Caco-2 (cell line): ENCODE results near the gene NFKBIA. TPM values are rescaled to one million over a fixed set of nuclear protein-coding genes. Genes with fewer than 3 reads are reported as not detected.

Experiments
- BruUV-seq: library from RNA; stranded (reverse); fragments of 400-500 nt; replicated peaks from 2 replicates; lab custom pipeline; 2021; lab: Mats Ljungman, UMichigan
- CTCF ChIA-PET: fragments of 300-600 bp; sonication (Branson Sonifier 250); formaldehyde crosslinking; loops from one replicate; lab custom pipeline; 2022; ENCODE audit warnings: antibody characterized with exemption; lab: Charles Lee
- POLR2A ChIA-PET: fragments of 300-600 bp; sonication (Branson Sonifier 250); formaldehyde crosslinking; loops from one replicate; lab custom pipeline; 2022; ENCODE audit warnings: antibody characterized with exemption; lab: Charles Lee
- DNase-seq, 2 experiments: peaks; one replicate each; pipeline versions ENCODE4 v3.0.0 to v3.0.0-alpha.2; 2020 to 2022
- H3K27me3 ChIP-seq: replicated peaks from 2 replicates; pipeline ENCODE4 v1.6.0; 2011; ENCODE audit warnings: low read length; ENCODE audit not compliant: control insufficient read depth, insufficient read depth
- H3K36me3 ChIP-seq: 2 replicates; pipeline ENCODE4 v1.5.1; 2011; ENCODE audit warnings: low read length; ENCODE audit not compliant: control insufficient read depth, insufficient read depth
- H3K4me1 ChIP-seq: fragments of 250-450 bp; sonication (Bioruptor Pico); 2 replicates; pipeline ENCODE4 v1.5.1; 2020; ENCODE audit warnings: mild to moderate bottlenecking
- H3K4me3 ChIP-seq: 2 replicates; pipeline ENCODE4 v1.5.1; 2011; ENCODE audit warnings: low read depth, mild to moderate bottlenecking, control low read depth, low read length
- H3K9me3 ChIP-seq: fragments of 250-450 bp; sonication (Bioruptor Pico); 2 replicates; pipeline ENCODE4 v1.5.1; 2020; ENCODE audit warnings: mild to moderate bottlenecking, moderate library complexity
- H3K27ac Mint-ChIP-seq: one replicate; pipeline ENCODE4 v1.8.0; 2022; ENCODE audit warnings: mixed read lengths; ENCODE audit not compliant: unreplicated experiment
- H3K27me3 Mint-ChIP-seq: one replicate; pipeline ENCODE4 v1.8.0; 2022; ENCODE audit warnings: mixed read lengths; ENCODE audit not compliant: insufficient read depth, unreplicated experiment
- H3K36me3 Mint-ChIP-seq: one replicate; pipeline ENCODE4 v1.8.0; 2022; ENCODE audit warnings: mild to moderate bottlenecking, mixed read lengths; ENCODE audit not compliant: insufficient read depth, unreplicated experiment
- H3K4me1 Mint-ChIP-seq: one replicate; pipeline ENCODE4 v1.8.0; 2022; ENCODE audit warnings: low read depth, mixed read lengths; ENCODE audit not compliant: unreplicated experiment
- H3K4me3 Mint-ChIP-seq: one replicate; pipeline ENCODE4 v1.8.0; 2022; ENCODE audit warnings: mild to moderate bottlenecking, moderate library complexity, mixed read lengths; ENCODE audit not compliant: unreplicated experiment
- H3K9me3 Mint-ChIP-seq: one replicate; pipeline ENCODE4 v1.8.0; 2022; ENCODE audit warnings: mixed read lengths; ENCODE audit not compliant: unreplicated experiment
- intact Hi-C: fragments of 100-400 bp; cut with micrococcal nuclease; formaldehyde crosslinking; loops from one replicate; pipeline ENCODE4 v1.10.0; 2022; ENCODE audit not compliant: unreplicated experiment
- total RNA-seq: library from RNA; stranded (reverse); gene quantifications from 2 replicates; pipeline ENCODE4 v1.2.3, GENCODE V29; 2022
- TF ChIP-seq, protein P1 (sequence below), 2 experiments: fragments of 200-600 bp in 1 of 2; IDR thresholded peaks; 1 replicate in 1 of 2; 2 replicates in 1 of 2; pipeline versions ENCODE4 v1.5.1 to v1.8.0; 2011 to 2022; ENCODE audit warnings: antibody characterized with exemption in 1 of 2, control low read depth in 1 of 2, inconsistent platforms in 1 of 2, low read depth in 1 of 2, low read length in 1 of 2, mild to moderate bottlenecking in 1 of 2, moderate library complexity in 1 of 2; ENCODE audit not compliant: insufficient read depth in 1 of 2, severe bottlenecking in 1 of 2, unreplicated experiment in 1 of 2

Gene NFKBIA
- total RNA-seq, 1 experiment from 2014 or later, result 33.4 TPM

DNA sequence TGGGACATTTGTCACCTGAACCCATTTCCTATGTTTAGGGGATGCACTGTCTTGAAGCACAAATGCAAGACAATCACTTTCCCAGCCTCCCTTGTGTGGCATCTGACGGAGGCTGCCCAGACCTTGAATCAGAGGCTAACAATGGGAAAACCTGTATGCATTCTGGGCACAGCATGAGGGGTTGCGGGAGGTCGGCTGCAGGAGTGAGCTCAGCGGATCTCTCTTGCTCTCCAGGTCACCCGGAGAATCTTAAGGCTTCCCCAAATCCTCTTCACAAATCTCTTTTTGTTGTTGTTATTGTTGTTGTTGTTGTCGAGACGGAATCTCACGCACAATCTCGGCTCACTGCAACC is 15.3 kb downstream of the NFKBIA start:
- no peaks in the 10 kb centered on the region for H3K27me3 Mint-ChIP-seq
- no peaks in the 10 kb centered on the region for H3K9me3 Mint-ChIP-seq
- ChIA-PET POLR2A (no interaction called here), CTCF (no interaction called here)
- H3K4me3 Mint-ChIP-seq, result no peak overlapping the region
- TF ChIP-seq, protein P1, sequence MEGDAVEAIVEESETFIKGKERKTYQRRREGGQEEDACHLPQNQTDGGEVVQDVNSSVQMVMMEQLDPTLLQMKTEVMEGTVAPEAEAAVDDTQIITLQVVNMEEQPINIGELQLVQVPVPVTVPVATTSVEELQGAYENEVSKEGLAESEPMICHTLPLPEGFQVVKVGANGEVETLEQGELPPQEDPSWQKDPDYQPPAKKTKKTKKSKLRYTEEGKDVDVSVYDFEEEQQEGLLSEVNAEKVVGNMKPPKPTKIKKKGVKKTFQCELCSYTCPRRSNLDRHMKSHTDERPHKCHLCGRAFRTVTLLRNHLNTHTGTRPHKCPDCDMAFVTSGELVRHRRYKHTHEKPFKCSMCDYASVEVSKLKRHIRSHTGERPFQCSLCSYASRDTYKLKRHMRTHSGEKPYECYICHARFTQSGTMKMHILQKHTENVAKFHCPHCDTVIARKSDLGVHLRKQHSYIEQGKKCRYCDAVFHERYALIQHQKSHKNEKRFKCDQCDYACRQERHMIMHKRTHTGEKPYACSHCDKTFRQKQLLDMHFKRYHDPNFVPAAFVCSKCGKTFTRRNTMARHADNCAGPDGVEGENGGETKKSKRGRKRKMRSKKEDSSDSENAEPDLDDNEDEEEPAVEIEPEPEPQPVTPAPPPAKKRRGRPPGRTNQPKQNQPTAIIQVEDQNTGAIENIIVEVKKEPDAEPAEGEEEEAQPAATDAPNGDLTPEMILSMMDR (IDR thresholded peaks at IDR 0.05; ENCODE audit: insufficient read depth in 1 of 2, low read depth in 1 of 2, low read length in 1 of 2, severe bottlenecking in 1 of 2, unreplicated experiment in 1 of 2), result no peak
- Histone ChIP-seq H3K4me1 (peaks cover 13% of the 10 kb centered on the region; the same call in 1 of the 2 replicates), H3K36me3 (no peaks in the 10 kb centered on the region), H3K27me3 (no peaks in the 10 kb centered on the region), H3K4me3 (no peak overlapping the region), H3K9me3 (no peaks in the 10 kb centered on the region)
- intact Hi-C loops, result no loop called here
- H3K27ac Mint-ChIP-seq, result no peak overlapping the region
- no peaks in the 10 kb centered on the region for H3K36me3 Mint-ChIP-seq
- no TSS peak for BruUV-seq
- DNase-seq, result no peak
- H3K4me1 Mint-ChIP-seq, result peaks cover 6% of the 10 kb centered on the region

DNA sequence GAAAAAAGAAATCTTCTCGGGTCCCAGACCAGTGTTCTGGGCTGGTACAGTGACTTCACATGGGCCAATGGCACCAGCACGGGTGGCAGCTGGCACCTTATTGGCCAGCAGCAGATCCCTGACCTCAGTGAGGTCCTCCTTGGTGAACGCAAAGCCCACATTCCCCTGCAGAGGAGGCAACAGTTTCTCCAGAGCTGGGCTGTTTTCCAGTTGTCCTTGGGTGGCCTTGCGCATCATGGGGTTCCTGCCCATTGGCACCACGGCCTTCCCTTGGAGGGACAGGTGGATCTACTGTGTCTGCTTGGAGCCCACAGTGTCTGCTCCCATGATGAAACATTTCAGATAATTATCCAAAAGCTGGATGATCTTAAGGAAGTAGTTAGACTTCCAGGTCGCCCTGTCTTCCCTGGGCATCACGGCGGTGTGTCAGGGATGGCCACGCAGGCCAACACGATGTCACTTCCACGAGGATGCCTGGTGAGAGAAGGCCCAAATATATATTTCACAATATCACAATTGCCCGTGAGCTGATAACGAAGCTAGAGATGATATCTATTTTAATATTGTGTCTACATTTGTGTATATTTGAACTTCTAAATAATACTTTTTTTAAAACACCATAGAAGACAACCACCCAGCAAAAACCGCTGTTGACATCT is 15.8 kb downstream of the NFKBIA start:
- H3K4me3 Mint-ChIP-seq, result no peak overlapping the region
- TF ChIP-seq, protein P1 (IDR thresholded peaks at IDR 0.05; ENCODE audit: insufficient read depth in 1 of 2, low read depth in 1 of 2, low read length in 1 of 2, severe bottlenecking in 1 of 2, unreplicated experiment in 1 of 2), result no peak
- peaks cover 16% of the 10 kb centered on the region; the same call in 1 of the 2 replicates for H3K4me1 ChIP-seq
- BruUV-seq, result no TSS peak
- no peak for DNase-seq
- intact Hi-C loops, result no loop called here
- no peaks in the 10 kb centered on the region for H3K36me3 Mint-ChIP-seq
- CTCF ChIA-PET, result no interaction called here
- no peaks in the 10 kb centered on the region for H3K27me3 ChIP-seq
- POLR2A ChIA-PET, result no interaction called here
- H3K27ac Mint-ChIP-seq, result no peak overlapping the region
- H3K4me1 Mint-ChIP-seq, result peaks cover 7% of the 10 kb centered on the region
- H3K9me3 Mint-ChIP-seq, result no peaks in the 10 kb centered on the region
- no peaks in the 10 kb centered on the region for H3K36me3 ChIP-seq
- no peaks in the 10 kb centered on the region for H3K9me3 ChIP-seq
- H3K4me3 ChIP-seq, result no peak overlapping the region
- H3K27me3 Mint-ChIP-seq, result no peaks in the 10 kb centered on the region

DNA sequence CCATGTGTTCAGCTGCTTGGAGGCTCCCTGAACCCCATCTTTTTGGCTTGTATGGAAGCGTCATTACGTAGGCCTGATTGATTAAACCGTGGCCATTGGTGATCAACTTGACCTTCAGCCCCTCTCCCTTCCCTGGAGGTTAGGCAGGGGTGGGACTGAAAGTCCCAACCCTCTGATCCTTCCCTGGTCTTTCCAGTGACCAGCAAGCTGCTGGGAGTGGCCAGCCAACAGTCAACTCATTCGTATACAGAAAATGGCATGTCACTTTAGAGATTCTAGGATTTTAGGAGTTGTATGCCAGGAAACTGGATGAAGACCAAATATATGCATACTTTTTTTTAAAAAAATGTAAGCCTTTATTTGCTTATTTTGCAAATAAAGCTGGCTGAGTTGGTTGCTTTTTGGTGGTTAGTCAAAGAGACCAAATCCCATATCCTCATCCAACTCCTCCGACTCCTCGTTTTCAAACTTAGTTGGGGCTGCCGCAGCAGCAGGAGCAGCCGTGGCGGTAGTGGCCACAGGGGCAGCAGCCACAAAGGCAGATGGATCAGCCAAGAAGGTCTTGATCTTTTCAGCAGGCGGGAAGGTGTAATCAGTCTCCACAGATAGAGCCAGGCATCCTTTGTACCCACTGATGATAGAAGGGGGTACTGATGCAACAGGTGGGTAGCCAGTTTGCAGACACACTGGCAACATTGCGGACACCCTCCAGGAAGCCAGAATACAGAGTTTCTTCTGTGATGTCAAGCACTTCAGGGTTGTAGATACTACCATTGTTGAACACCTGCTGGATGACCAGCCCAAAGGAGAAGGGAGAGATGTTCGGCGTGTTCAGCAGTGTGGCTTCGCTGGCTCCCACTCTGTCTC is 16.6 kb downstream of the NFKBIA start:
- Mint-ChIP-seq H3K4me1 (peaks cover 14% of the 10 kb centered on the region), H3K27me3 (no peaks in the 10 kb centered on the region), H3K9me3 (no peaks in the 10 kb centered on the region), H3K27ac (no peak overlapping the region), H3K4me3 (no peak overlapping the region), H3K36me3 (no peaks in the 10 kb centered on the region)
- POLR2A ChIA-PET, result no interaction called here
- intact Hi-C loops, result no loop called here
- Histone ChIP-seq H3K9me3 (no peaks in the 10 kb centered on the region), H3K36me3 (no peaks in the 10 kb centered on the region), H3K4me3 (no peak overlapping the region), H3K27me3 (no peaks in the 10 kb centered on the region), H3K4me1 (peaks cover 16% of the 10 kb centered on the region; the same call in 1 of the 2 replicates)
- CTCF ChIA-PET, result no interaction called here
- no peak for DNase-seq
- no TSS peak for BruUV-seq
- TF ChIP-seq, protein P1 (IDR thresholded peaks at IDR 0.05; ENCODE audit: insufficient read depth in 1 of 2, low read depth in 1 of 2, low read length in 1 of 2, severe bottlenecking in 1 of 2, unreplicated experiment in 1 of 2), result no peak
